Measurements from ENCODE around the gene MYLK. TPM values are rescaled to one million over a fixed set of nuclear protein-coding genes. Genes with fewer than 3 reads are reported as not detected.

MYLK gene
- polyA plus RNA-seq, 1 donor (not counting 4 experiments of a cell fraction or from before 2014, with no cell fraction given), result 7.8 TPM

DNA sequence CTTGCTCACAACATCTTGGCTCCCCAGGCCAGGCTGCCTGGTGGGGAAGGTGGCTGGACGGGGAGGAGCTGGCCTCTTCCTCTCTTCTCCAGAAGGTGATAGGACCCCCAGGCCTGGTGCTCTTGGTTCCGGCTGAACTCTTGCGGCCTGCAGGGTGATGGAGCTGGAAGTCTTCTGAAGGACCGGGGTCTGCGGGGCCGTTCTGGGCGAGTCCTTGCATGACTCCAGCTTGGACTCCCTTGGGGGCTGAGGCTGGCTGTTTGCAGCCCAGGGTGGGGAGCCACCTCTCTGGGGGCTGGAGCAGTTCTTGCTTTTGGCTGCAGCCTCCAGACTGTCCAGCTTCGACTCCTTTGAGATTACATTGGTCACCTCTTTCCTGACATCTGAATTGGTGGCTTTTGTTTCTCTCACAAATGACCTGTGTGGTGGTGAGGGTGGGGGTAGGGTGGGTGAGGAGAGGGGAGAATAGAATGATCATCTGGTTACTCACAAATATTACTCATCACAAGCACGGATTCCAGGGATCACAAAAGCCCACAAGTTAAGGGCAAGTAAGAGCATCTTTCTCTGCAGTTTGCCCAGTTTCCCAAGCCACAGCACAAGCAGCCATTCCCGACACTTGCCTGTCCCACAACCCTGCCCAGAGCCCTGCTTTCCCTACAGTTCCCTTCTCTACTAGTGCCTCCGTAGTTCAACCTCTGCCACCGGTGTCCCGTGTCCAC lies 150.2 kb downstream of the MYLK start:
- Histone ChIP-seq H3K9me1 (ENCODE audit: control insufficient read depth, extremely low read depth, insufficient read depth, low read length) (no peaks in the 10 kb centered on the region), H3K9ac (ENCODE audit: control insufficient read depth, extremely low read depth, insufficient read depth, low read length) (peak overlapping the region; percentile 63), H3K27ac (ENCODE audit: control insufficient read depth, insufficient read depth, low read length) (peak overlapping the region; percentile 87), H4K20me1 (ENCODE audit: control insufficient read depth, extremely low read depth, insufficient read depth, low read length) (no peaks in the 10 kb centered on the region), H3K4me2 (ENCODE audit: control insufficient read depth, extremely low read depth, insufficient read depth, low read depth, low read length) (peak overlapping the region; percentile 72), H3K4me1 (ENCODE audit: control insufficient read depth, extremely low read depth, insufficient read depth, low read length) (peaks cover 39% of the 10 kb centered on the region), H3K27me3 (ENCODE audit: control insufficient read depth, extremely low read depth, insufficient read depth, low read length) (no peaks in the 10 kb centered on the region), H3K79me2 (ENCODE audit: control insufficient read depth, insufficient read depth, low read length) (no peaks in the 10 kb centered on the region), H3K4me3 (ENCODE audit: control insufficient read depth in 2 of 3, extremely low read depth in 1 of 3, insufficient read depth in 2 of 3, low read depth in 1 of 3, low read length in 3 of 3) (peak overlapping the region in 1 of 3 experiments; percentile 16), H2AFZ (ENCODE audit: control insufficient read depth, low read length) (peak overlapping the region; percentile 61), H3K36me3 (ENCODE audit: control insufficient read depth in 2 of 2, extremely low read depth in 1 of 2, insufficient read depth in 2 of 2, low read length in 2 of 2) (no peaks in the 10 kb centered on the region), H3K9me3 (ENCODE audit: control insufficient read depth, low read depth, low read length) (no peaks in the 10 kb centered on the region)
- TF ChIP-seq, protein P1, sequence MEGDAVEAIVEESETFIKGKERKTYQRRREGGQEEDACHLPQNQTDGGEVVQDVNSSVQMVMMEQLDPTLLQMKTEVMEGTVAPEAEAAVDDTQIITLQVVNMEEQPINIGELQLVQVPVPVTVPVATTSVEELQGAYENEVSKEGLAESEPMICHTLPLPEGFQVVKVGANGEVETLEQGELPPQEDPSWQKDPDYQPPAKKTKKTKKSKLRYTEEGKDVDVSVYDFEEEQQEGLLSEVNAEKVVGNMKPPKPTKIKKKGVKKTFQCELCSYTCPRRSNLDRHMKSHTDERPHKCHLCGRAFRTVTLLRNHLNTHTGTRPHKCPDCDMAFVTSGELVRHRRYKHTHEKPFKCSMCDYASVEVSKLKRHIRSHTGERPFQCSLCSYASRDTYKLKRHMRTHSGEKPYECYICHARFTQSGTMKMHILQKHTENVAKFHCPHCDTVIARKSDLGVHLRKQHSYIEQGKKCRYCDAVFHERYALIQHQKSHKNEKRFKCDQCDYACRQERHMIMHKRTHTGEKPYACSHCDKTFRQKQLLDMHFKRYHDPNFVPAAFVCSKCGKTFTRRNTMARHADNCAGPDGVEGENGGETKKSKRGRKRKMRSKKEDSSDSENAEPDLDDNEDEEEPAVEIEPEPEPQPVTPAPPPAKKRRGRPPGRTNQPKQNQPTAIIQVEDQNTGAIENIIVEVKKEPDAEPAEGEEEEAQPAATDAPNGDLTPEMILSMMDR (optimal IDR thresholded peaks at IDR 0.05 in 1 of 3, IDR thresholded peaks at IDR 0.05 in 1 of 3, conservative IDR thresholded peaks at IDR 0.05 in 1 of 3; ENCODE audit: extremely low read depth in 1 of 3, insufficient read depth in 2 of 3, low read length in 3 of 3), result no peak
- TF ChIP-seq EZH2 (IDR thresholded peaks at IDR 0.05; ENCODE audit: low read length), result no peak
- dilution Hi-C loops (cut with MboI; ENCODE audit: extremely low pct_ligation_motif_present, low sequenced_read_pairs), result no loop called here
- DNase-seq (ENCODE audit: low read depth, low spot score), result peak; percentile 64
- peak; percentile 97 for FAIRE-seq

- Histone ChIP-seq H2AFZ (ENCODE audit: control insufficient read depth, low read length) (no peak overlapping the region), H3K36me3 (ENCODE audit: control insufficient read depth in 2 of 2, extremely low read depth in 1 of 2, insufficient read depth in 2 of 2, low read length in 2 of 2) (no peaks in the 10 kb centered on the region), H3K4me2 (ENCODE audit: control insufficient read depth, extremely low read depth, insufficient read depth, low read depth, low read length) (peak overlapping the region; percentile 72), H3K4me1 (ENCODE audit: control insufficient read depth, extremely low read depth, insufficient read depth, low read length) (peaks cover 36% of the 10 kb centered on the region), H3K4me3 (ENCODE audit: control insufficient read depth in 2 of 3, extremely low read depth in 1 of 3, insufficient read depth in 2 of 3, low read depth in 1 of 3, low read length in 3 of 3) (no peak overlapping the region), H3K27me3 (ENCODE audit: control insufficient read depth, extremely low read depth, insufficient read depth, low read length) (no peaks in the 10 kb centered on the region), H4K20me1 (ENCODE audit: control insufficient read depth, extremely low read depth, insufficient read depth, low read length) (no peaks in the 10 kb centered on the region), H3K9me3 (ENCODE audit: control insufficient read depth, low read depth, low read length) (no peaks in the 10 kb centered on the region), H3K79me2 (ENCODE audit: control insufficient read depth, insufficient read depth, low read length) (no peaks in the 10 kb centered on the region), H3K9me1 (ENCODE audit: control insufficient read depth, extremely low read depth, insufficient read depth, low read length) (no peaks in the 10 kb centered on the region), H3K27ac (ENCODE audit: control insufficient read depth, insufficient read depth, low read length) (peak overlapping the region; percentile 87), H3K9ac (ENCODE audit: control insufficient read depth, extremely low read depth, insufficient read depth, low read length) (peak overlapping the region; percentile 45)
- FAIRE-seq, result peak; percentile 43
- DNase-seq (ENCODE audit: low read depth, low spot score), result no peak
- dilution Hi-C loops (cut with MboI; ENCODE audit: extremely low pct_ligation_motif_present, low sequenced_read_pairs), result no loop called here
- TF ChIP-seq, protein P1 (optimal IDR thresholded peaks at IDR 0.05 in 1 of 3, IDR thresholded peaks at IDR 0.05 in 1 of 3, conservative IDR thresholded peaks at IDR 0.05 in 1 of 3; ENCODE audit: extremely low read depth in 1 of 3, insufficient read depth in 2 of 3, low read length in 3 of 3), result no peak
- TF ChIP-seq EZH2 (IDR thresholded peaks at IDR 0.05; ENCODE audit: low read length), result no peak
These were observed 150.8 kb downstream of the MYLK start for GRCh38 chr3:123733341-123733740.

Data from keratinocyte (primary cell).